ENCODE results near the gene SKI. TPM values are rescaled to one million over a fixed set of nuclear protein-coding genes. Genes with fewer than 3 reads are reported as not detected.

The SKI gene
- total and polyA plus RNA-seq, 9 of the 15 experiments (the other 6 are each of a cell fraction or from before 2014, with no cell fraction given) = 0.10 to 60.5 (median 4.6) TPM

GRCh38 chr1:2185880-2186855, 42.0 kb upstream of the SKI start:
- no peak for FAIRE-seq
- in situ Hi-C loops (cut with MboI) = loop anchor here (25.0 kb wide), 1 partner anchor 351 kb away; the partner anchor contains the start of genes HES5 and PANK4
- Histone ChIP-seq H3K27ac (ENCODE audit: extremely low read depth, low read depth, low read length) (no peak overlapping the region), H3K9me3 (replicated peaks; ENCODE audit: control insufficient read depth, insufficient read depth, low read depth, low read length) (no peaks in the 10 kb centered on the region), H2AFZ (ENCODE audit: low read depth, low read length) (no peak overlapping the region), H3K27me3 (ENCODE audit: control insufficient read depth in 2 of 2, insufficient read depth in 2 of 2, low read length in 2 of 2) (no peaks in the 10 kb centered on the region), H3K4me1 (replicated peaks in 1 of 2; ENCODE audit: control insufficient read depth in 2 of 2, insufficient read depth in 2 of 2, low read length in 2 of 2) (peaks cover 14 to 69% of the 10 kb centered on the region in 2 experiments), H3K4me3 (no peak overlapping the region), H4K20me1 (replicated peaks; ENCODE audit: control insufficient read depth, insufficient read depth, low read length) (no peaks in the 10 kb centered on the region), H3K4me2 (ENCODE audit: insufficient read depth, low read length) (no peak overlapping the region), H3K9me1 (ENCODE audit: control insufficient read depth, insufficient read depth, low read length) (no peaks in the 10 kb centered on the region), H3K79me2 (ENCODE audit: control insufficient read depth, insufficient read depth, low read length) (peaks cover 11% of the 10 kb centered on the region), H3K36me3 (ENCODE audit: control insufficient read depth, insufficient read depth, low read length) (peaks cover 12% of the 10 kb centered on the region), H3K9ac (ENCODE audit: insufficient read depth in 1 of 2, low read depth in 2 of 2, low read length in 2 of 2) (peak overlapping the region in 1 of 2 experiments; percentile 59; a peak in 1 of 4 replicates)
- TF ChIP-seq RBFOX2 (IDR thresholded peaks at IDR 0.05; ENCODE audit: low read depth, low read length) (peak; percentile 30; the same call in 1 of the 2 replicates), PHF8 (IDR thresholded peaks at IDR 0.05; ENCODE audit: borderline replicate concordance, low read length) (no peak), POLR2G (IDR thresholded peaks at IDR 0.05; ENCODE audit: low read depth, low read length) (peak; percentile 71), ZNF785 (CRISPR knock-in tag; IDR thresholded peaks at IDR 0.05) (no peak), LARP7 (IDR thresholded peaks at IDR 0.05) (no peak), PHF20 (IDR thresholded peaks at IDR 0.05; ENCODE audit: partially characterized antibody) (no peak), NR2C2 (CRISPR knock-in tag; IDR thresholded peaks at IDR 0.05) (no peak), NR2C2 (tag; IDR thresholded peaks at IDR 0.05) (no peak), RBM22 (IDR thresholded peaks at IDR 0.05; ENCODE audit: low read depth, low read length, poor library complexity, severe bottlenecking) (peak; percentile 53), FOXP1 (CRISPR knock-in tag; IDR thresholded peaks at IDR 0.05) (no peak), SPI1 (IDR thresholded peaks at IDR 0.05; ENCODE audit: borderline replicate concordance, low read depth, low read length) (no peak)
- TF ChIP-seq, protein P1, sequence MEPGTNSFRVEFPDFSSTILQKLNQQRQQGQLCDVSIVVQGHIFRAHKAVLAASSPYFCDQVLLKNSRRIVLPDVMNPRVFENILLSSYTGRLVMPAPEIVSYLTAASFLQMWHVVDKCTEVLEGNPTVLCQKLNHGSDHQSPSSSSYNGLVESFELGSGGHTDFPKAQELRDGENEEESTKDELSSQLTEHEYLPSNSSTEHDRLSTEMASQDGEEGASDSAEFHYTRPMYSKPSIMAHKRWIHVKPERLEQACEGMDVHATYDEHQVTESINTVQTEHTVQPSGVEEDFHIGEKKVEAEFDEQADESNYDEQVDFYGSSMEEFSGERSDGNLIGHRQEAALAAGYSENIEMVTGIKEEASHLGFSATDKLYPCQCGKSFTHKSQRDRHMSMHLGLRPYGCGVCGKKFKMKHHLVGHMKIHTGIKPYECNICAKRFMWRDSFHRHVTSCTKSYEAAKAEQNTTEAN (CRISPR knock-in tag; IDR thresholded peaks at IDR 0.05) = no peak
- CTCF ChIA-PET (ENCODE audit: low intra/inter-chr PET ratio) = no interaction called here
- intact Hi-C loops (cut with micrococcal nuclease) = no loop called here
- DNase-seq (ENCODE audit: extremely low read depth in 1 of 4, low spot score in 3 of 4) = no peak
- POLR2A ChIA-PET = interaction anchor here (0.6 kb wide), 2 partner anchors 12 to 47 kb away, joined by 3 read pairs; no protein-coding TSS in a partner anchor
- no peak for ATAC-seq
- no TSS peak for BruUV-seq (replicated peaks)
- WGBS (ENCODE audit: insufficient coverage, low coverage, missing lambda C conversion rate) = 83% methylated on average over 31 of the region's 38 CpGs

Measured in K562 (cell line).